HEK293 (cell line): ENCODE results near the gene GPR17.

ENCODE experiments used
- CTCF ChIA-PET: fragments of 350-600 bp; formaldehyde crosslinking; extraction: SDS; loops from one replicate; lab custom pipeline; 2021; ENCODE audit warnings: antibody characterized with exemption; lab: Yijun Ruan, JAX
- POLR2A ChIA-PET: fragments of 300-600 bp; formaldehyde crosslinking; extraction: SDS; loops from one replicate; lab custom pipeline; 2020; ENCODE audit warnings: antibody characterized with exemption, inconsistent platforms; lab: Yijun Ruan, JAX
- H3K27ac ChIP-seq: fragments of 200-500 bp; sonication (Bioruptor generic); 2 replicates; pipeline ENCODE4 v1.5.1; 2014; ENCODE audit warnings: low read depth, low read length, control low read depth, inconsistent platforms; ENCODE audit errors: extremely low read depth
- H3K36me3 ChIP-seq, 2 experiments: fragments of 200-500 bp in 1 of 2; sonication (Bioruptor generic) in 1 of 2; 1 replicate in 1 of 2; 2 replicates in 1 of 2; pipeline ENCODE4 v1.5.1; 2014 to 2017; ENCODE audit warnings: inconsistent platforms in 2 of 2, low read length in 2 of 2; ENCODE audit not compliant: control insufficient read depth in 2 of 2, insufficient read depth in 1 of 2
- H3K4me1 ChIP-seq: fragments of 200-500 bp; sonication (Bioruptor generic); 2 replicates; pipeline ENCODE4 v1.5.1; 2014; ENCODE audit warnings: mild to moderate bottlenecking, low read length, inconsistent platforms; ENCODE audit not compliant: control insufficient read depth, insufficient read depth
- H3K4me3 ChIP-seq: 2 replicates; pipeline ENCODE4 v1.5.1; 2011; ENCODE audit warnings: low read depth, mild to moderate bottlenecking, control low read depth, low read length, moderate library complexity
- H3K9me3 ChIP-seq: fragments of 200-500 bp; sonication (Bioruptor generic); 2 replicates; pipeline ENCODE4 v1.5.1; 2014; ENCODE audit warnings: low read depth, low read length, inconsistent platforms; ENCODE audit not compliant: control insufficient read depth, insufficient read depth
- BCL11A ChIP-seq: fragments of 450-650 bp; formaldehyde crosslinking; IDR thresholded peaks from 2 replicates; pipeline ENCODE4 v1.5.1; 2016; ENCODE audit warnings: low read depth, missing biosample characterization, missing genetic modification characterization
- GLIS1 ChIP-seq: fragments of 450-650 bp; formaldehyde crosslinking; IDR thresholded peaks from 2 replicates; pipeline ENCODE4 v1.5.1; 2016; ENCODE audit warnings: missing biosample characterization, missing genetic modification characterization
- KLF1 ChIP-seq: fragments of 450-650 bp; formaldehyde crosslinking; IDR thresholded peaks from 2 replicates; pipeline ENCODE4 v1.5.1; 2016; ENCODE audit warnings: missing biosample characterization, missing genetic modification characterization
- PATZ1 ChIP-seq: fragments of 450-650 bp; formaldehyde crosslinking; IDR thresholded peaks from 2 replicates; pipeline ENCODE4 v1.5.1; 2016; ENCODE audit warnings: missing biosample characterization, missing genetic modification characterization
- ZBTB11 ChIP-seq: fragments of 450-650 bp; formaldehyde crosslinking; conservative IDR thresholded peaks from 2 replicates; pipeline ENCODE4 v1.5.1; 2016; ENCODE audit warnings: low read depth, missing biosample characterization, missing genetic modification characterization
- ZBTB20 ChIP-seq: fragments of 450-650 bp; formaldehyde crosslinking; IDR thresholded peaks from 2 replicates; pipeline ENCODE4 v1.5.1; 2016; ENCODE audit warnings: missing biosample characterization, missing genetic modification characterization
- ZBTB26 ChIP-seq: fragments of 450-650 bp; formaldehyde crosslinking; optimal IDR thresholded peaks from 2 replicates; pipeline ENCODE3; 2016; ENCODE audit warnings: missing biosample characterization, mild to moderate bottlenecking, missing genetic modification characterization
- ZBTB48 ChIP-seq: fragments of 450-650 bp; formaldehyde crosslinking; IDR thresholded peaks from 2 replicates; pipeline ENCODE4 v1.5.1; 2016; ENCODE audit warnings: missing biosample characterization, missing genetic modification characterization
- ZBTB8A ChIP-seq: fragments of 450-650 bp; formaldehyde crosslinking; IDR thresholded peaks from 2 replicates; pipeline ENCODE4 v1.5.1; 2016; ENCODE audit warnings: missing biosample characterization, missing genetic modification characterization
- ZFHX2 ChIP-seq: fragments of 450-650 bp; formaldehyde crosslinking; conservative IDR thresholded peaks from 2 replicates; pipeline ENCODE4 v1.5.1; 2016; ENCODE audit warnings: missing biosample characterization, missing genetic modification characterization
- ZIC2 ChIP-seq: fragments of 450-650 bp; formaldehyde crosslinking; IDR thresholded peaks from 2 replicates; pipeline ENCODE4 v1.5.1; 2016; ENCODE audit warnings: missing biosample characterization, missing genetic modification characterization
- ZNF10 ChIP-seq: fragments of 450-650 bp; formaldehyde crosslinking; IDR thresholded peaks from 2 replicates; pipeline ENCODE4 v1.5.1; 2017; ENCODE audit warnings: missing biosample characterization, missing genetic modification characterization
- ZNF18 ChIP-seq: fragments of 450-650 bp; formaldehyde crosslinking; IDR thresholded peaks from 2 replicates; pipeline ENCODE4 v1.5.1; 2016; ENCODE audit warnings: missing biosample characterization, missing genetic modification characterization
- ZNF184 ChIP-seq: fragments of 450-650 bp; IDR thresholded peaks from 2 replicates; pipeline ENCODE4 v1.5.1; 2018; ENCODE audit warnings: missing biosample characterization, mild to moderate bottlenecking, missing genetic modification characterization
- ZNF324 ChIP-seq: fragments of 450-650 bp; formaldehyde crosslinking; IDR thresholded peaks from 2 replicates; pipeline ENCODE4 v1.5.1; 2016; ENCODE audit warnings: missing biosample characterization, missing genetic modification characterization
- ZNF555 ChIP-seq: fragments of 450-650 bp; formaldehyde crosslinking; conservative IDR thresholded peaks from 2 replicates; pipeline ENCODE4 v1.5.1; 2017; ENCODE audit warnings: missing biosample characterization, mild to moderate bottlenecking, missing genetic modification characterization, inconsistent platforms
- ZNF571 ChIP-seq: fragments of 450-650 bp; formaldehyde crosslinking; IDR thresholded peaks from 2 replicates; pipeline ENCODE4 v1.5.0; 2017; ENCODE audit warnings: missing biosample characterization, missing genetic modification characterization
- ZNF600 ChIP-seq: fragments of 450-650 bp; formaldehyde crosslinking; IDR thresholded peaks from 2 replicates; pipeline ENCODE4 v1.5.1; 2016; ENCODE audit warnings: missing biosample characterization, missing genetic modification characterization

GPR17 gene

GRCh38 chr2:127673291-127674069, 27.5 kb downstream of the GPR17 start:
- Histone ChIP-seq H3K4me1 (no peaks in the 10 kb centered on the region), H3K27ac (no peak overlapping the region), H3K4me3 (no peak overlapping the region), H3K36me3 (no peaks in the 10 kb centered on the region)
- POLR2A ChIA-PET: no interaction called here
- CTCF ChIA-PET: interaction anchor here (1.4 kb wide), 1 partner anchor 23 kb away, joined by 5 read pairs; no protein-coding TSS in a partner anchor
- TF ChIP-seq ZNF184 (no peak), ZFHX2 (no peak), ZNF600 (tag by site-specific recombination) (no peak), ZNF18 (tag by site-specific recombination) (no peak), ZNF10 (tag by site-specific recombination) (no peak), ZIC2 (tag by site-specific recombination) (0 out of 2 replicates have a peak, but pooled peaks have one; percentile 9), ZBTB26 (tag by site-specific recombination) (no peak), BCL11A (no peak), ZNF555 (tag by site-specific recombination) (no peak), ZBTB48 (tag by site-specific recombination) (no peak), GLIS1 (tag by site-specific recombination) (peak; percentile 88), ZNF324 (tag by site-specific recombination) (no peak)
- TF ChIP-seq, all 188 proteins: peak for 2
- no peaks in the 10 kb centered on the region for H3K9me3 ChIP-seq

- Histone ChIP-seq H3K4me3 (peak overlapping the region; percentile 41), H3K4me1 (no peaks in the 10 kb centered on the region), H3K36me3 (no peaks in the 10 kb centered on the region), H3K9me3 (no peaks in the 10 kb centered on the region), H3K27ac (peak overlapping the region; percentile 28; the same call in 1 of the 2 replicates)
- TF ChIP-seq ZBTB20 (peak; percentile 72), ZFHX2 (peak; percentile 38), ZBTB8A (tag by site-specific recombination) (peak; percentile 59), KLF1 (tag by site-specific recombination) (peak; percentile 29; the same call in 1 of the 2 replicates), ZBTB11 (tag by site-specific recombination) (no peak), ZNF571 (tag by site-specific recombination) (no peak), PATZ1 (tag by site-specific recombination) (0 out of 2 replicates have a peak, but pooled peaks have one; percentile 26), ZBTB26 (tag by site-specific recombination) (peak; percentile 7)
- ChIA-PET POLR2A (interaction anchor here (2.2 kb wide), 1 partner anchor 27 kb away, joined by 12 read pairs; the partner anchor contains the start of gene SFT2D3), CTCF (interaction anchor here (1.4 to 2.3 kb wide), 3 partner anchors 24 to 83 kb away, joined by 5 to 9 read pairs (median 8); no protein-coding TSS in a partner anchor)
Observed at GRCh38 chr2:127674241-127675209, 28.6 kb downstream of the GPR17 start.
